ENCODE results near the gene NDUFAF3.

- TF ChIP-seq CTCF (conservative IDR thresholded peaks at IDR 0.05; ENCODE audit: low read depth in 2 of 2) (no peak), JUNB (IDR thresholded peaks at IDR 0.05; ENCODE audit: unreplicated experiment) (no peak), POLR2AphosphoS5 (IDR thresholded peaks at IDR 0.05; ENCODE audit: low read depth) (no peak), EZH2 (IDR thresholded peaks at IDR 0.05; ENCODE audit: low read depth, unreplicated experiment) (no peak), REST (IDR thresholded peaks at IDR 0.05; ENCODE audit: unreplicated experiment) (no peak), EZH2phosphoT487 (IDR thresholded peaks at IDR 0.05; ENCODE audit: unreplicated experiment) (no peak)
These were observed 2.0 kb upstream of the NDUFAF3 start for GRCh38 chr3:49019941-49020329.
